HepG2 (cell line): ENCODE measurements around the gene HIC1. TPM values are rescaled to one million over a fixed set of nuclear protein-coding genes. Genes with fewer than 3 reads are reported as not detected.

Source experiments
- ATAC-seq: fragments of 200-7000 bp; cut with Tn5 transposase; 3 replicates; pipeline ENCODE4 v1.9.1; 2020; ENCODE audit warnings: mild to moderate bottlenecking, moderate library complexity
- BruUV-seq: library from RNA; stranded (reverse); fragments of 400-500 nt; replicated peaks from 2 replicates; lab custom pipeline; 2021; lab: Mats Ljungman, UMichigan
- CTCF ChIA-PET: fragments of 300-600 bp; formaldehyde crosslinking; extraction: SDS; loops from one replicate; lab custom pipeline; 2021; ENCODE audit warnings: low total read pairs, inconsistent platforms, low intra/inter-chr PET ratio; lab: Yijun Ruan, JAX
- POLR2A ChIA-PET: fragments of 350-600 bp; sonication (Branson Sonifier 250); formaldehyde crosslinking; loops from one replicate; lab custom pipeline; 2020; ENCODE audit warnings: antibody characterized with exemption, inconsistent platforms; lab: Yijun Ruan, JAX
- DNase-seq: peaks from one replicate; pipeline ENCODE4 v3.0.0-alpha.2; 2015; ENCODE audit warnings: low spot score
- FAIRE-seq: peaks from 3 replicates; lab custom pipeline; 2011; peaks lifted over from hg19 to GRCh38; lab: Jason Lieb, UNC
- H2AFZ ChIP-seq: one replicate; pipeline ENCODE4 v1.6.1; 2011; ENCODE audit warnings: low read length, inconsistent platforms
- H3K27ac ChIP-seq: fragments of 300-600 bp; 3 replicates; pipeline ENCODE4 v1.8.0; 2011; ENCODE audit warnings: mixed run types, mild to moderate bottlenecking, mixed read lengths, low read length, inconsistent platforms; ENCODE audit not compliant: insufficient read depth; ENCODE audit errors: extremely low read length
- H3K27me3 ChIP-seq, 2 experiments: fragments of 200-600 bp in 1 of 2; 2 replicates in 1 of 2; 3 replicates in 1 of 2; pipeline versions ENCODE4 v1.6.0 to v1.8.0; 2011; ENCODE audit warnings: low read length in 2 of 2, mild to moderate bottlenecking in 2 of 2, moderate library complexity in 2 of 2, inconsistent platforms in 1 of 2; ENCODE audit not compliant: insufficient read depth in 2 of 2, control insufficient read depth in 1 of 2
- H3K36me3 ChIP-seq, 2 experiments: fragments of 200-600 bp in 1 of 2; replicated peaks in 1 of 2; 2 replicates in 1 of 2; 3 replicates in 1 of 2; pipeline versions ENCODE4 v1.5.1 to v1.8.0; 2011; ENCODE audit warnings: low read length in 2 of 2, inconsistent platforms in 1 of 2; ENCODE audit not compliant: insufficient read depth in 2 of 2, control insufficient read depth in 1 of 2
- H3K4me1 ChIP-seq: 2 replicates; pipeline ENCODE4 v1.5.1; 2012; ENCODE audit warnings: low read length, inconsistent platforms; ENCODE audit not compliant: insufficient read depth
- H3K4me2 ChIP-seq: 2 replicates; pipeline ENCODE4 v1.6.0; 2011; ENCODE audit warnings: low read depth, low read length, inconsistent platforms
- H3K4me3 ChIP-seq, 3 experiments: fragments of 200-600 bp in 1 of 3; sonication (generic), shearing (Covaris generic) in 1 of 3; replicated peaks in 1 of 3; 2 replicates each; pipeline ENCODE4 v1.5.1; 2011 to 2016; ENCODE audit warnings: low read length in 3 of 3, inconsistent platforms in 2 of 3, low read depth in 2 of 3, mild to moderate bottlenecking in 2 of 3, control low read depth in 1 of 3, mixed read lengths in 1 of 3; ENCODE audit not compliant: insufficient read depth in 1 of 3
- H3K79me2 ChIP-seq: one replicate; pipeline ENCODE4 v1.6.1; 2011; ENCODE audit warnings: low read length, inconsistent platforms; ENCODE audit not compliant: insufficient read depth
- H3K9ac ChIP-seq: 2 replicates; pipeline ENCODE4 v1.6.0; 2011; ENCODE audit warnings: mild to moderate bottlenecking, low read depth, low read length, inconsistent platforms; ENCODE audit not compliant: insufficient read depth
- H3K9me3 ChIP-seq: 2 replicates; pipeline ENCODE4 v1.5.1; 2012; ENCODE audit warnings: mild to moderate bottlenecking, low read length
- H4K20me1 ChIP-seq: 2 replicates; pipeline ENCODE4 v1.6.0; 2011; ENCODE audit warnings: inconsistent platforms, mild to moderate bottlenecking, low read length, moderate library complexity; ENCODE audit not compliant: insufficient read depth
- ARHGAP35 ChIP-seq: sonication (generic); formaldehyde crosslinking; IDR thresholded peaks from 2 replicates; pipeline ENCODE4 v1.9.0; 2022; ENCODE audit warnings: mild to moderate bottlenecking, inconsistent platforms, moderate library complexity, missing genetic modification reagents, borderline replicate concordance
- JUNB ChIP-seq: sonication (generic); formaldehyde crosslinking; IDR thresholded peaks from 2 replicates; pipeline ENCODE4 v1.8.0; 2022; ENCODE audit warnings: missing genetic modification reagents, mild to moderate bottlenecking, borderline replicate concordance
- MTA1 ChIP-seq: sonication (generic); formaldehyde crosslinking; IDR thresholded peaks from 2 replicates; pipeline ENCODE4 v1.4.0; 2020; ENCODE audit warnings: missing genetic modification reagents, mild to moderate bottlenecking, borderline replicate concordance
- RAD51 ChIP-seq: fragments of 450-650 bp; IDR thresholded peaks from 2 replicates; pipeline ENCODE4 v1.6.1; 2016; ENCODE audit warnings: borderline replicate concordance
- U2AF2 ChIP-seq: fragments of 200-400 bp; formaldehyde crosslinking; IDR thresholded peaks from 2 replicates; pipeline ENCODE4 v1.6.1; 2017; ENCODE audit warnings: low read depth, mild to moderate bottlenecking, low read length
- ZFP62 ChIP-seq: sonication (generic); formaldehyde crosslinking; IDR thresholded peaks from 2 replicates; pipeline ENCODE4 v1.4.0; 2020; ENCODE audit warnings: missing genetic modification reagents
- ZNF253 ChIP-seq: sonication (generic); formaldehyde crosslinking; IDR thresholded peaks from 2 replicates; pipeline ENCODE4 v1.8.0; 2022; ENCODE audit warnings: mild to moderate bottlenecking, missing genetic modification reagents, borderline replicate concordance
- ZNF484 ChIP-seq: sonication (generic); formaldehyde crosslinking; IDR thresholded peaks from 2 replicates; pipeline ENCODE4 v1.5.1; 2020; ENCODE audit warnings: mild to moderate bottlenecking, low read depth, missing genetic modification reagents, borderline replicate concordance
- ZSCAN20 ChIP-seq: sonication (generic); formaldehyde crosslinking; IDR thresholded peaks from 2 replicates; pipeline ENCODE4 v1.4.0; 2020; ENCODE audit warnings: missing genetic modification reagents, mild to moderate bottlenecking, borderline replicate concordance
- WGBS: methylation state at CpG from one replicate; pipeline ENCODE4 v1.1.6; 2017; ENCODE audit warnings: low lambda C conversion rate; 5-methylcytosine and 5-hydroxymethylcytosine counted together
- in situ Hi-C: cut with HindIII; loops from 2 replicates; pipeline ENCODE4 v1.10.0; 2017; ENCODE audit warnings: low pct_unique_long_range_greater_than_20kb; ENCODE audit not compliant: extremely low pct_ligation_motif_present
- intact Hi-C: fragments of 100-400 bp; cut with micrococcal nuclease; formaldehyde crosslinking; loops from one replicate; pipeline ENCODE4 v1.10.0; 2022; ENCODE audit not compliant: unreplicated experiment
- polyA plus RNA-seq, 8 experiments: library from polyadenylated mRNA; depleted of rRNA in 3 of 8; stranded (reverse) in 7 of 8; unstranded in 1 of 8; fragments of >200 nt; fragmentation: Illumina TruSeq in 4 of 8; extraction: Trizol in 4 of 8; gene quantifications; 2 replicates each; pipeline versions ENCODE4 v1.2.1 to v1.2.3, GENCODE V29; 2011 to 2016; ENCODE audit warnings: low read depth in 4 of 8, missing spikeins in 1 of 8, mixed read lengths in 1 of 8; ENCODE audit not compliant: insufficient read depth in 1 of 8
- total RNA-seq, 5 experiments: library from RNA; depleted of rRNA; stranded (reverse); fragments of >200 nt; fragmentation: Illumina TruSeq; extraction: Trizol; gene quantifications; 2 replicates each; pipeline ENCODE4 v1.2.3, GENCODE V29; 2016; ENCODE audit warnings: low read depth in 1 of 5
- TF ChIP-seq, protein P1 (sequence below): sonication (generic); formaldehyde crosslinking; IDR thresholded peaks from 2 replicates; pipeline ENCODE4 v1.4.0; 2020; ENCODE audit warnings: mild to moderate bottlenecking, missing genetic modification reagents, borderline replicate concordance
- TF ChIP-seq, protein P2 (sequence below): sonication (generic); formaldehyde crosslinking; IDR thresholded peaks from 2 replicates; pipeline ENCODE4 v1.4.0; 2020; ENCODE audit warnings: mild to moderate bottlenecking, missing genetic modification reagents
- TF ChIP-seq, protein P3 (sequence below): sonication (generic); IDR thresholded peaks from 2 replicates; pipeline ENCODE4 v1.6.1; 2016; ENCODE audit warnings: low read depth, borderline replicate concordance
- TF ChIP-seq, protein P4 (sequence below): sonication (generic); formaldehyde crosslinking; IDR thresholded peaks from 2 replicates; pipeline ENCODE4 v1.4.0; 2020; ENCODE audit warnings: low read depth, missing genetic modification reagents

The HIC1 gene
- total and polyA plus RNA-seq, 2 of the 13 experiments (the other 11 are each of a cell fraction or from before 2014, with no cell fraction given), result 0.04 to 0.31 TPM

DNA sequence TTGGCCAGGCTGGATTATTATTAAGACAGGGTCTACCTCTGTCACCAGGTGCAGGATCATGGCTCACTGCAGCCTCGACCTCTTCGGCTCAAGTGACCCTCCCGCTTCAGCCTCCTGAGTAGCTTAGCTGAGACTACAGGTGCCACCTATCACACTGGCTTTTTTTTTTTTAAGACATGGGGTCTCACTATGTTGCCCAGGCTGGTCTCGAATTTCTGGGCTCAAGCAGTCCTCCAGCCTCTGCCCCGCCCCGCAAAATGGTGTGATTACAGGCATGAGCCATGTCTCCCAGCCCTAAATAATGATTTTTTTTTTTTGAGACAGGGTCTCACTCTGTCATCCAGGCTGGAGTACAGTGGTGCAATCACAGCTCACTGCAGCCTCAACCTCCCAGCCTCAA lies 7.3 kb upstream of the HIC1 start:
- Histone ChIP-seq H3K4me1 (peaks cover 29% of the 10 kb centered on the region), H3K9me3 (no peaks in the 10 kb centered on the region), H3K9ac (no peak overlapping the region), H3K4me2 (no peak overlapping the region), H3K4me3 (no peak overlapping the region), H4K20me1 (peaks cover 6% of the 10 kb centered on the region; the same call in 1 of the 2 replicates), H2AFZ (no peak overlapping the region), H3K79me2 (no peaks in the 10 kb centered on the region), H3K27me3 (peaks cover 4 to 16% of the 10 kb centered on the region in 2 experiments; a peak in 4 of 5 replicates), H3K27ac (no peak overlapping the region), H3K36me3 (peaks cover 0 to 2% of the 10 kb centered on the region in 2 experiments; a peak in 1 of 5 replicates)
- TF ChIP-seq MTA1 (CRISPR knock-in tag), result no peak
- no peak for TF ChIP-seq ZSCAN20 (CRISPR knock-in tag)
- TF ChIP-seq, protein P1, sequence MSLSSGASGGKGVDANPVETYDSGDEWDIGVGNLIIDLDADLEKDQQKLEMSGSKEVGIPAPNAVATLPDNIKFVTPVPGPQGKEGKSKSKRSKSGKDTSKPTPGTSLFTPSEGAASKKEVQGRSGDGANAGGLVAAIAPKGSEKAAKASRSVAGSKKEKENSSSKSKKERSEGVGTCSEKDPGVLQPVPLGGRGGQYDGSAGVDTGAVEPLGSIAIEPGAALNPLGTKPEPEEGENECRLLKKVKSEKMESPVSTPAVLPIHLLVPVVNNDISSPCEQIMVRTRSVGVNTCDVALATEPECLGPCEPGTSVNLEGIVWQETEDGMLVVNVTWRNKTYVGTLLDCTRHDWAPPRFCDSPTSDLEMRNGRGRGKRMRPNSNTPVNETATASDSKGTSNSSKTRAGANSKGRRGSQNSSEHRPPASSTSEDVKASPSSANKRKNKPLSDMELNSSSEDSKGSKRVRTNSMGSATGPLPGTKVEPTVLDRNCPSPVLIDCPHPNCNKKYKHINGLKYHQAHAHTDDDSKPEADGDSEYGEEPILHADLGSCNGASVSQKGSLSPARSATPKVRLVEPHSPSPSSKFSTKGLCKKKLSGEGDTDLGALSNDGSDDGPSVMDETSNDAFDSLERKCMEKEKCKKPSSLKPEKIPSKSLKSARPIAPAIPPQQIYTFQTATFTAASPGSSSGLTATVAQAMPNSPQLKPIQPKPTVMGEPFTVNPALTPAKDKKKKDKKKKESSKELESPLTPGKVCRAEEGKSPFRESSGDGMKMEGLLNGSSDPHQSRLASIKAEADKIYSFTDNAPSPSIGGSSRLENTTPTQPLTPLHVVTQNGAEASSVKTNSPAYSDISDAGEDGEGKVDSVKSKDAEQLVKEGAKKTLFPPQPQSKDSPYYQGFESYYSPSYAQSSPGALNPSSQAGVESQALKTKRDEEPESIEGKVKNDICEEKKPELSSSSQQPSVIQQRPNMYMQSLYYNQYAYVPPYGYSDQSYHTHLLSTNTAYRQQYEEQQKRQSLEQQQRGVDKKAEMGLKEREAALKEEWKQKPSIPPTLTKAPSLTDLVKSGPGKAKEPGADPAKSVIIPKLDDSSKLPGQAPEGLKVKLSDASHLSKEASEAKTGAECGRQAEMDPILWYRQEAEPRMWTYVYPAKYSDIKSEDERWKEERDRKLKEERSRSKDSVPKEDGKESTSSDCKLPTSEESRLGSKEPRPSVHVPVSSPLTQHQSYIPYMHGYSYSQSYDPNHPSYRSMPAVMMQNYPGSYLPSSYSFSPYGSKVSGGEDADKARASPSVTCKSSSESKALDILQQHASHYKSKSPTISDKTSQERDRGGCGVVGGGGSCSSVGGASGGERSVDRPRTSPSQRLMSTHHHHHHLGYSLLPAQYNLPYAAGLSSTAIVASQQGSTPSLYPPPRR (CRISPR knock-in tag), result no peak
- TF ChIP-seq, protein P2, sequence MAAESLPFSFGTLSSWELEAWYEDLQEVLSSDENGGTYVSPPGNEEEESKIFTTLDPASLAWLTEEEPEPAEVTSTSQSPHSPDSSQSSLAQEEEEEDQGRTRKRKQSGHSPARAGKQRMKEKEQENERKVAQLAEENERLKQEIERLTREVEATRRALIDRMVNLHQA (CRISPR knock-in tag), result no peak
- TF ChIP-seq, protein P3, sequence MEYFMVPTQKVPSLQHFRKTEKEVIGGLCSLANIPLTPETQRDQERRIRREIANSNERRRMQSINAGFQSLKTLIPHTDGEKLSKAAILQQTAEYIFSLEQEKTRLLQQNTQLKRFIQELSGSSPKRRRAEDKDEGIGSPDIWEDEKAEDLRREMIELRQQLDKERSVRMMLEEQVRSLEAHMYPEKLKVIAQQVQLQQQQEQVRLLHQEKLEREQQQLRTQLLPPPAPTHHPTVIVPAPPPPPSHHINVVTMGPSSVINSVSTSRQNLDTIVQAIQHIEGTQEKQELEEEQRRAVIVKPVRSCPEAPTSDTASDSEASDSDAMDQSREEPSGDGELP, result no peak
- TF ChIP-seq ZFP62 (CRISPR knock-in tag), result no peak
- TF ChIP-seq RAD51, result no peak
- no peak for TF ChIP-seq ZNF253 (CRISPR knock-in tag)
- TF ChIP-seq ARHGAP35 (CRISPR knock-in tag), result no peak
- no peak for TF ChIP-seq JUNB (CRISPR knock-in tag)
- TF ChIP-seq ZNF484, result no peak
- TF ChIP-seq U2AF2, result no peak
- TF ChIP-seq, protein P4, sequence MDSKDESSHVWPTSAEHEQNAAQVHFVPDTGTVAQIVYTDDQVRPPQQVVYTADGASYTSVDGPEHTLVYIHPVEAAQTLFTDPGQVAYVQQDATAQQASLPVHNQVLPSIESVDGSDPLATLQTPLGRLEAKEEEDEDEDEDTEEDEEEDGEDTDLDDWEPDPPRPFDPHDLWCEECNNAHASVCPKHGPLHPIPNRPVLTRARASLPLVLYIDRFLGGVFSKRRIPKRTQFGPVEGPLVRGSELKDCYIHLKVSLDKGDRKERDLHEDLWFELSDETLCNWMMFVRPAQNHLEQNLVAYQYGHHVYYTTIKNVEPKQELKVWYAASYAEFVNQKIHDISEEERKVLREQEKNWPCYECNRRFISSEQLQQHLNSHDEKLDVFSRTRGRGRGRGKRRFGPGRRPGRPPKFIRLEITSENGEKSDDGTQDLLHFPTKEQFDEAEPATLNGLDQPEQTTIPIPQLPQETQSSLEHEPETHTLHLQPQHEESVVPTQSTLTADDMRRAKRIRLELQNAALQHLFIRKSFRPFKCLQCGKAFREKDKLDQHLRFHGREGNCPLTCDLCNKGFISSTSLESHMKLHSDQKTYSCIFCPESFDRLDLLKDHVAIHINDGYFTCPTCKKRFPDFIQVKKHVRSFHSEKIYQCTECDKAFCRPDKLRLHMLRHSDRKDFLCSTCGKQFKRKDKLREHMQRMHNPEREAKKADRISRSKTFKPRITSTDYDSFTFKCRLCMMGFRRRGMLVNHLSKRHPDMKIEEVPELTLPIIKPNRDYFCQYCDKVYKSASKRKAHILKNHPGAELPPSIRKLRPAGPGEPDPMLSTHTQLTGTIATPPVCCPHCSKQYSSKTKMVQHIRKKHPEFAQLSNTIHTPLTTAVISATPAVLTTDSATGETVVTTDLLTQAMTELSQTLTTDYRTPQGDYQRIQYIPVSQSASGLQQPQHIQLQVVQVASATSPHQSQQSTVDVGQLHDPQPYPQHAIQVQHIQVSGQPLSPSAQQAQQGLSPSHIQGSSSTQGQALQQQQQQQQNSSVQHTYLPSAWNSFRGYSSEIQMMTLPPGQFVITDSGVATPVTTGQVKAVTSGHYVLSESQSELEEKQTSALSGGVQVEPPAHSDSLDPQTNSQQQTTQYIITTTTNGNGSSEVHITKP (CRISPR knock-in tag), result no peak
- ChIA-PET POLR2A (no interaction called here), CTCF (no interaction called here)
- WGBS, result 77% methylated on average over 6 of the region's 6 CpGs
- DNase-seq (no peak), ATAC-seq (no peak), FAIRE-seq (no peak)
- in situ Hi-C loops, result loop anchor here (25.0 kb wide), 1 partner anchor 335 kb away; the partner anchor contains the start of genes TLCD2 and WDR81
- BruUV-seq, result no TSS peak
- intact Hi-C loops, result no loop called here
